IMR-90 (cell line): Measurements from ENCODE around the gene QDPR. TPM values are rescaled to one million over a fixed set of nuclear protein-coding genes. Genes with fewer than 3 reads are reported as not detected.

ENCODE experiments used
- ATAC-seq: fragments of 200-7000 bp; cut with Tn5 transposase; 2 replicates; pipeline ENCODE4 v1.9.1; 2020; ENCODE audit warnings: low read depth, mild to moderate bottlenecking, moderate library complexity
- BruUV-seq: library from RNA; stranded (reverse); fragments of 400-500 nt; replicated peaks from 2 replicates; lab custom pipeline; 2021; lab: Mats Ljungman, UMichigan
- CTCF ChIA-PET: fragments of 300-600 bp; formaldehyde crosslinking; extraction: SDS; loops from one replicate; lab custom pipeline; 2021; ENCODE audit warnings: antibody characterized with exemption; lab: Yijun Ruan, JAX
- POLR2A ChIA-PET: fragments of 300-600 bp; sonication (Branson Sonifier 250); formaldehyde crosslinking; loops from one replicate; lab custom pipeline; 2022; ENCODE audit warnings: antibody characterized with exemption; ENCODE audit not compliant: unreplicated experiment; lab: Charles Lee
- DNase-seq: peaks from one replicate; pipeline ENCODE4 v3.0.0; 2013
- H2AFZ ChIP-seq: replicated peaks from 2 replicates; pipeline ENCODE3; 2013; ENCODE audit warnings: low read length, mild to moderate bottlenecking; ENCODE audit not compliant: poor library complexity
- H2AK5ac ChIP-seq: 2 replicates; pipeline ENCODE4 v1.6.1; 2013; ENCODE audit warnings: low read depth, low read length, inconsistent platforms
- H2AK9ac ChIP-seq: replicated peaks from 2 replicates; pipeline ENCODE3; 2013; ENCODE audit warnings: mild to moderate bottlenecking, low read depth, low read length, moderate library complexity; ENCODE audit not compliant: poor library complexity
- H2BK120ac ChIP-seq: 2 replicates; pipeline ENCODE4 v1.6.1; 2013; ENCODE audit warnings: low read depth, low read length, inconsistent platforms
- H2BK15ac ChIP-seq: 3 replicates; pipeline ENCODE4 v1.6.1; 2013; ENCODE audit warnings: low read depth, low read length, inconsistent platforms
- H2BK20ac ChIP-seq: 2 replicates; pipeline ENCODE4 v1.6.1; 2013; ENCODE audit warnings: low read depth, mild to moderate bottlenecking, inconsistent platforms, low read length, moderate library complexity
- H2BK5ac ChIP-seq: 2 replicates; pipeline ENCODE4 v1.6.1; 2013; ENCODE audit warnings: mild to moderate bottlenecking, low read depth, low read length, inconsistent platforms; ENCODE audit not compliant: poor library complexity, severe bottlenecking
- H3K14ac ChIP-seq: replicated peaks from 2 replicates; pipeline ENCODE4 v1.6.1; 2013; ENCODE audit warnings: low read depth, low read length, inconsistent platforms
- H3K18ac ChIP-seq: 2 replicates; pipeline ENCODE4 v1.6.1; 2013; ENCODE audit warnings: low read depth, low read length, control low read depth
- H3K23ac ChIP-seq: 2 replicates; pipeline ENCODE4 v1.6.1; 2013; ENCODE audit warnings: low read depth, low read length, inconsistent platforms
- H3K27ac ChIP-seq: 2 replicates; pipeline ENCODE4 v1.5.1; 2013; ENCODE audit warnings: mild to moderate bottlenecking, control low read depth, low read length; ENCODE audit not compliant: insufficient read depth
- H3K27me3 ChIP-seq: 2 replicates; pipeline ENCODE4 v1.6.1; 2013; ENCODE audit warnings: low read length; ENCODE audit not compliant: control insufficient read depth, insufficient read depth
- H3K36me3 ChIP-seq: 2 replicates; pipeline ENCODE4 v1.6.1; 2013; ENCODE audit warnings: low read length, mixed read lengths; ENCODE audit not compliant: control insufficient read depth, insufficient read depth
- H3K4ac ChIP-seq: 2 replicates; pipeline ENCODE4 v1.6.1; 2013; ENCODE audit warnings: low read depth, low read length, inconsistent platforms
- H3K4me1 ChIP-seq: 2 replicates; pipeline ENCODE4 v1.6.1; 2013; ENCODE audit warnings: low read length, mixed read lengths; ENCODE audit not compliant: control insufficient read depth, insufficient read depth
- H3K4me2 ChIP-seq: 2 replicates; pipeline ENCODE4 v1.6.1; 2013; ENCODE audit warnings: low read depth, mild to moderate bottlenecking, control low read depth, low read length, moderate library complexity
- H3K4me3 ChIP-seq: 2 replicates; pipeline ENCODE4 v1.5.1; 2013; ENCODE audit warnings: low read depth, mild to moderate bottlenecking, control low read depth, low read length, moderate library complexity; ENCODE audit not compliant: insufficient read depth
- H3K56ac ChIP-seq: 2 replicates; pipeline ENCODE4 v1.6.1; 2013; ENCODE audit warnings: low read length, inconsistent platforms; ENCODE audit not compliant: insufficient read depth; ENCODE audit errors: extremely low read depth
- H3K79me1 ChIP-seq, 2 experiments: 2 replicates each; pipeline ENCODE4 v1.6.1; 2013; ENCODE audit warnings: low read length in 2 of 2, inconsistent platforms in 1 of 2, low read depth in 1 of 2
- H3K9ac ChIP-seq: 2 replicates; pipeline ENCODE4 v1.6.1; 2013; ENCODE audit warnings: low read depth, low read length, control low read depth
- H3K9me1 ChIP-seq: 2 replicates; pipeline ENCODE4 v1.6.1; 2013; ENCODE audit warnings: low read length, inconsistent platforms; ENCODE audit not compliant: insufficient read depth
- H3K9me3 ChIP-seq: 2 replicates; pipeline ENCODE4 v1.6.1; 2013; ENCODE audit warnings: low read length; ENCODE audit not compliant: control insufficient read depth, insufficient read depth
- H4K20me1 ChIP-seq: 2 replicates; pipeline ENCODE4 v1.6.1; 2013; ENCODE audit warnings: low read length, inconsistent platforms; ENCODE audit not compliant: insufficient read depth
- H4K5ac ChIP-seq: 2 replicates; pipeline ENCODE4 v1.6.1; 2013; ENCODE audit warnings: mild to moderate bottlenecking, low read depth, low read length, control low read depth
- H4K8ac ChIP-seq, 2 experiments: 2 replicates each; pipeline ENCODE4 v1.6.1; 2013; ENCODE audit warnings: low read depth in 2 of 2, low read length in 2 of 2, control low read depth in 1 of 2, inconsistent platforms in 1 of 2
- H4K91ac ChIP-seq: 2 replicates; pipeline ENCODE4 v1.6.1; 2013; ENCODE audit warnings: low read depth, low read length, inconsistent platforms; ENCODE audit not compliant: insufficient read depth
- BHLHE40 ChIP-seq: fragments of 150-350 bp; IDR thresholded peaks from 2 replicates; pipeline ENCODE4 v1.6.1; 2016; ENCODE audit warnings: mild to moderate bottlenecking, low read depth, low read length
- CEBPB ChIP-seq: IDR thresholded peaks from 2 replicates; pipeline ENCODE4 v1.6.1; 2012; ENCODE audit warnings: low read depth, low read length, improper control_type of control experiment
- CHD1 ChIP-seq: IDR thresholded peaks from 2 replicates; pipeline ENCODE4 v1.6.1; 2012; ENCODE audit warnings: low read depth, low read length, improper control_type of control experiment
- ELK1 ChIP-seq: fragments of 150-350 bp; IDR thresholded peaks from 2 replicates; pipeline ENCODE4 v1.6.1; 2016; ENCODE audit warnings: low read depth, mild to moderate bottlenecking, low read length, moderate library complexity, borderline replicate concordance
- FOS ChIP-seq: fragments of 150-350 bp; IDR thresholded peaks from 2 replicates; pipeline ENCODE4 v1.6.1; 2016; ENCODE audit warnings: low read depth, low read length
- RAD21 ChIP-seq: IDR thresholded peaks from 2 replicates; pipeline ENCODE4 v1.6.1; 2012; ENCODE audit warnings: low read length, improper control_type of control experiment
- SMC3 ChIP-seq: fragments of 150-350 bp; IDR thresholded peaks from 2 replicates; pipeline ENCODE4 v1.6.1; 2016; ENCODE audit warnings: low read depth, mild to moderate bottlenecking, antibody characterized with exemption, low read length, moderate library complexity
- WGBS, 2 experiments: methylation state at CpG; one replicate each; pipeline versions ENCODE4 v1.1.5 to v1.1.7; 2013; ENCODE audit warnings: missing lambda C conversion rate in 2 of 2; ENCODE audit not compliant: insufficient read length in 1 of 2; ENCODE audit errors: extremely low coverage in 2 of 2; 5-methylcytosine and 5-hydroxymethylcytosine counted together
- dilution Hi-C: fragments of 300-500 bp; cut with HindIII; formaldehyde crosslinking; loops from one replicate; pipeline ENCODE4 v1.14.3; 2018; ENCODE audit warnings: low sequenced_read_pairs; ENCODE audit not compliant: unreplicated experiment
- in situ Hi-C: fragments of 300-500 bp; cut with MboI; formaldehyde crosslinking; loops from 3 replicates; pipeline ENCODE4 v1.14.3; 2019; ENCODE audit warnings: low sequenced_read_pairs, inconsistent platforms, mixed read lengths
- intact Hi-C: fragments of 100-400 bp; cut with micrococcal nuclease; formaldehyde crosslinking; loops from 2 replicates; pipeline ENCODE4 v1.10.0; 2022
- polyA plus RNA-seq, 3 experiments: library from polyadenylated mRNA; depleted of rRNA; stranded (reverse); fragments of >200 nt; gene quantifications; 2 replicates each; pipeline ENCODE4 v1.2.3, GENCODE V29; 2012; ENCODE audit warnings: low replicate concordance in 1 of 3
- total RNA-seq: library from RNA; depleted of rRNA; stranded (reverse); fragments of >200 nt; gene quantifications from 2 replicates; pipeline ENCODE4 v1.2.3, GENCODE V29; 2012

QDPR gene
- total and polyA plus RNA-seq, 2 of the 4 experiments (the other 2 are of a cell fraction): 10.4 to 31.1 TPM

GRCh38 chr4:17494258-17495190 lies 17.4 kb downstream of the QDPR start (continued):
- TF ChIP-seq SMC3: no peak
- peak; percentile 82 for TF ChIP-seq FOS

DNA sequence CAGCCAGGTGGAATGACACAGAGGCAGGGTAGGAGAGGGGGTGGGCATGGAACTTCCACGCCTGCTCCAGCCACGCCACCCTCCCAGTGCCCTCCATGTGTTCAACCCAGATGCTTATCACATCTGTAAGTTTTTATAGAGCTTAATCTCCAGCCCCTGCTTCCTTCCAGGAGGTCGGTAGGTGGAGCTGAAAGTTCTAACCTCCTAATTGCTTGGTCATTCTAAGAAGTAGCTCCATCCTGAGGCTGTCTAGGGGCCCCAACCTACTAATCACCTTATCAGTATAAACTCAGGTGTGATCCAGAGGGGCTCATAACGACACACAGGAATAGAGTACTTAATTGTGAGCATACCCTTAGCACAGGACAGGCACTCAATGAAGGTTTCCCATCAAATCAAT lies 18.3 kb downstream of the QDPR start:
- Histone ChIP-seq H3K79me1 (peaks cover 0 to 4% of the 10 kb centered on the region in 2 experiments; a peak in 2 of 4 replicates), H3K4me3 (no peak overlapping the region), H3K18ac (no peak overlapping the region), H3K9me1 (peaks cover 7% of the 10 kb centered on the region; the same call in 1 of the 2 replicates), H4K91ac (no peak overlapping the region), H3K36me3 (peaks cover 26% of the 10 kb centered on the region), H2BK20ac (no peak overlapping the region), H2AFZ (no peak overlapping the region), H2AK5ac (no peak overlapping the region), H3K9me3 (no peaks in the 10 kb centered on the region), H3K4me1 (peaks cover 5% of the 10 kb centered on the region; the same call in 1 of the 2 replicates), H3K27ac (no peak overlapping the region), H4K20me1 (no peaks in the 10 kb centered on the region), H2BK120ac (no peak overlapping the region), H2BK5ac (no peak overlapping the region), H3K14ac (no peak overlapping the region), H3K56ac (no peak overlapping the region), H3K23ac (no peak overlapping the region), H3K9ac (no peak overlapping the region), H2BK15ac (no peak overlapping the region), H3K27me3 (no peaks in the 10 kb centered on the region), H4K8ac (no peak overlapping the region), H3K4ac (no peak overlapping the region), H4K5ac (no peak overlapping the region), H3K4me2 (no peak overlapping the region), H2AK9ac (no peak overlapping the region)
- DNase-seq (no peak), ATAC-seq (no peak)
- in situ Hi-C loops (no loop called here), dilution Hi-C loops (no loop called here), intact Hi-C loops (no loop called here)
- no TSS peak for BruUV-seq
- POLR2A ChIA-PET: no interaction called here
- no CpG with 5 or more reads among the region's 4 CpGs for WGBS, 2 experiments
- CTCF ChIA-PET: no interaction called here
- TF ChIP-seq SMC3 (no peak), FOS (no peak), RAD21 (no peak), BHLHE40 (no peak), CHD1 (no peak), CEBPB (no peak), ELK1 (no peak)
